NCI-H1436 (cell line): ENCODE data around the gene BORCS5.
A peak's percentile ranks its signal among the peaks of the same experiment; 100 is the strongest.

Source experiments
- DNase-seq: peaks from one replicate; lab custom pipeline; 2025; lab: John Stamatoyannopoulos, UW

Gene BORCS5

GRCh38 chr12:12353807-12354206, 3.1 kb upstream of the BORCS5 start:
- DNase-seq: no peak

- no peak for DNase-seq
These were observed 397 bp upstream of the BORCS5 start for GRCh38 chr12:12356467-12356895.

GRCh38 chr12:12357719-12358461, 1.0 kb downstream of the BORCS5 start:
- no peak for DNase-seq

DNA sequence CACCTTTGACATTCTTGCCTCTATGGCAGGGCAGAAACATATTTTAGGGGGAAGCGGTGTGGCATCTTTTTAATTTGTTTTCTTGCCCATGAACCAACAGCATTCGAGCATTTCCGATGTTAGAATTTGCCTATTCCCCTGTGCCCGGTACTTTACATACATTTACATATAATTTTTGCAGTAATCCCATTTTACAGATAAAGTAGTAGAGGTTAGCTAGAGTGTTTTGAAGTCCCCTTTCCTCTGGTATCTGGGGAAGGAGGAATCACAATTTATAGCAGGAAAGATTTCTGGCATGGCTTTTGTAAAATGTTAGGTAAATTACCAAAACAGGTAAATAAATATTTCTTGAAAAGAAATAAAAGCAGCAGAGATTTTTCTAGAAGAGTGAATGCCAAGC, 1.6 kb downstream of the BORCS5 start:
- no peak for DNase-seq

GRCh38 chr12:12364787-12365445, 8.0 kb downstream of the BORCS5 start:
- no peak for DNase-seq

GRCh38 chr12:12365446-12365802, 8.5 kb downstream of the BORCS5 start:
- DNase-seq: no peak

DNA sequence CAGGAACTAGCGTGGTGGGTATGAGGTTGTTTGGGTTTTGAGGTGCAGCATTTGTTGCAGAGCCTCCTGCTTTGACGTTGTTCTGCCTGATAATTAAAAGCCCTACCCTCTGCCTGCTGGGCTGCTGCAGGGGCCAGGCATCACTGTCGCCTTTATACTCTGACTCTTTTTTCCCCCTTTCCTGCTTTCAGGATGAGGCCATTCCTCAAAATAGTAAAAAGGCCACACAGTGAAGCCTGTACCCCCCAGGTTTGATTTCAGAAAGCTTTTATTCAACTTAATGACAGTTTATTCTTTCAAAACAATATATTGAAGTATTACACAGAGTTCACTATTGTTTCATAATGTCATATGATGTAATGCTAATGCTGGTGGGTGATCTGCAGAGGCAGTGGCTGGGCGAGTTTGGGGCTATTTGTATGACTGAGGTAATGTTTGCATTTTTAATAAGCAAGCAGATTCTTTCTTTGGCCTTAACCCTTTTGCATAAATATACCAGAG, 9.1 kb downstream of the BORCS5 start:
- no peak for DNase-seq

DNA sequence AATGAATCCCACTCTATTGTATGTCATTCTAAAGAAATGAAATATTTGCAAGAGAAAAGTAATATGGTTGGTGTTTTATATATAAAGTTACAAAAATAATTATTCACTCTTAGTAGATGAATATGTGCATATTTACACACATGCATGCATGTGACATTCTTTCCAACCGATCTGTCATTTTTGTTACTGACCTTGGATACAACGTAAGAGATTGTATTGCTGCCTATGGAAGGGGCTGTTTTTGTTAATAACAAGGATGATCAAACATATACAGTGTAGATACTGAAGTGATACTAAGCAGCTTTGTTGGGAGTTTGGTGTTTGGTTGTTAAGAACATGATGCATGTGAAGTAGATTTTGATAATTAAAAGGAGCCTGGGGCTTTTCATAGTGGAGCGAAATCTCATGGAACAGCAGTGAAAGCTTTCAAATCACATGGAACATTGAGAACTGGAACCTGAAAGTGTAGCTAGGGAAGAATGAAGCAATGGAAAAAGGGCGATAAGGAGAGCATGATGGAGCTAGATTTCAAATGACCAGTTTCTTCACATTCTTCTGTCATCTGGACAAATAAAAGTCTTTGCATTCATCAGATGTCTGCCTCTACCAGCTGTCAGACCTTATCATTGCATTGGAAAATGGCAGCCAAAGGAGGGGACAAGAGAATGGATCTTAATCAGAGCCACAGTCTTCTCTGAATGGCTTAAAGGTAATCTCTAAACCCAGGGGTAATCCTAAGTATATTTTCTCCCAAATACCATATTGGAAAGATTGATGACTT, 10.0 kb downstream of the BORCS5 start:
- DNase-seq: no peak

DNA sequence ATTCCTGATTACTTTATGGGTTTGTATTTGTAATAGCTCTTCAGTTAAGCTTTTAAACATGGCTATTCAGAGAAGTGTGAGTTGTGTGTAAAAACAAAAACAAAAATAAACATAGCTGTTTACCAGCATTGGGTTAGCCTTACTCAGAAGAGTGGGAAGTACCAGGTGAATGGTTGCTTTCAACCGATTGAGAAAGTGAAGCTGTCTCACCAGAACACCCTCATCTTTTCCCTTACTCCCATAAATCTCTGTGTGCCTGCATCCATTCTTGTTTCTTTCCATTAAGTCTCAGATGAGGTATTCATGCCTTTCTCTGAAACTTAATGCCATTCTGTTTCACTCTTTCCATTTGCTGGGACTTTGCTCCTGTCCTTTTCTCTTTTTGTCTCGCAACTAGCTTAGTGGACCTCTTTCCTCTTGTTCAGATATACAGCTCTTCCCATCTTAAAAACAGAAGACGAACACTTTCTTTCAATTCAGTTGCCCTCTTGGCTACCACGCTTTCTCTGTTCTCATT, 10.7 kb downstream of the BORCS5 start:
- DNase-seq: no peak

DNA sequence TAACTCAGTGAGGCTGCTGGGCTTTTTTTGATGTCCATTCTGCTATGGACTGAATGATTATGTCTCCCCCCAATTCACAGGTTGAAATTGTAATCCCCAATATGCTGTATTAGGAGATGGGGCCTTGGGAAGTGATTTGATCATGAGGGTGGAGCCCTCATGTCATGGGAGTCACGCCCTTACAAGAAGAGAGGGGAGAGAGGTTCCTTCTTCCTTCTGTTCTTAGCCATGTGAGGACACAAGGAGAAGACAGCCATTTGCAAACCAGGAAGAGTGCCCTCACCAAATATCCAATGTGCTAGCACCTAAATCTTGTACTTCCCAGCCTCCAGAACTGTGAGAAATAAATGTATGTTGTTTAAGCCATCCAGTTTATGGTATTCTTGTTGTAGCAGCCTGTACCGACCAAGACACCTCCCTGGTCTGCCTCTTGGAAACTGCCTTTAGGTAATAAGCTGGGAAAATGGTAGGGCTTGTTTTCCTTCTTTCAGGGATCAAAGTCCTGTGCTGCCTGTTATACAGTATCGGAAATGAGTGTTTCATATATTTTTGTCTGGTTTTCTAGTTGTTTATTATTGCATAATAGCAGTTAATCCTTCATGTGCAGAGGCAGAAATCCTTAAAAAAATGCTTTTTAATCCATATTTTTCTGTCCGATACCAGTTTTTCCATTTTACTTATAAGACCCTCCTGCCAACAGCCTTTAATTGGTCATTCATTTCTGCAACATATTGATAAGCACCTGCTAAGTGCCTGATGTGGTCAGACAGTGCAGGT, 16.3 kb downstream of the BORCS5 start:
- no peak for DNase-seq

- DNase-seq: peak; percentile 85
These were observed 20.0 kb downstream of the BORCS5 start for GRCh38 chr12:12376646-12377448.

- DNase-seq: no peak
These were observed 21.7 kb downstream of the BORCS5 start for GRCh38 chr12:12378616-12379015.

DNA sequence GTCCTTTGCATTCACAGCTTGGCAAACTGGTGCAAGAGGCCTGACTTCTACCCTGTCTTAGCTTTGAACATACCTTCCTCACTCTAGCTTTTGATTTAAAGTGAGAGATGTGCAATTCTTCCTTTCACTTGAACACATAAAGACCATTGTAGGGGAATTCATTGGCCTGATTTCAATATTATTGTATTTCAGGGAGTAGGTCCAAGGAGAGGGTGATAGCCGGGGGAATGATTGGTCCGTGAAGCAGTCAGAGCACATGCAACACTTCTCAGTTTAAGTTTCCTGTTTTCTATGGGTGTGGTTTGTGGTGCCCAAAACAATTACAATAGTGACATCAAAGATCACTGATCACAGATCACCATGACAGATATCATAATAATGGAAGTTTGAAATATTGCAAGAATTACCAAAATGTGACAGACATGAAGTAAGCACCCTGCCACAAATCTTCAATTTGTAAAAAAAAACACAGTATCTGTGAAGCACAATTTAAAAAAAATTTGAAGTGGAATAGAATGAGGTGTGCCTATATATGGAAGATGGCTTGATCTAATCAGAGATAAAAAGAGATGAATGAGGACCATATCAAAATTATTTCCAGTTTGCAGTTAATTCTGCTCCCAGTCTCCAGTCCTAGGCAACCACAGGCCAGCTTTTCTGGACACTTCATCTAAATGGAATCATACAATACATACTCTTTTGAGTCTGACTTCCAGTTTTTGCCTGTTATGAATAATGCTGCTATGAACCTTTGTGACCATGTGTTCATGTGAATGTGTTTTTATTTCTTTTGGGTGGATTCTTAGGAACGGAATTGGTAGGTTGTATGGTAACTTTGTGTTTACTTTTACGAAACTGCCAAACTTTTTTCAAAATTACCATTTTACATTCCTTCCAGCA, 23.2 kb downstream of the BORCS5 start:
- no peak for DNase-seq

- DNase-seq: no peak
These were observed 24.2 kb downstream of the BORCS5 start for GRCh38 chr12:12380949-12381593.

DNA sequence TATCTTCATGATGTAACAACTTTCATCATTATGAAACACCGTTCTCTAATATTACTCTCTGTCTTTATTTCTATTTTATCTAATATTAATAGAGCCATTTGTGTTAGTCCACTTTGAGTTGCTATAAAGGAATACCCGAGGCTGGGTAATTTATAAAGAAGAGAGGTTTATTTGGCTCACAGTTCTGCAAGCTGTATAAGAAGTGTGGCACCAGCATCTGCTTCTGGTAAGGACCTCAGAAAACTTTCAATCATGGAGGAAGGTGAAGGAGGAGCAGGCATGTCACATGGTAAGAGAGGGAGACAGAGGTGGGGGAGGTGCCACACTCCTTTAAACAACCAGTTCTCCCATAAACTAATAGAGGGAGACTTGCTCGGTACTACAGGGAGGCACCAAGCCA, 25.1 kb downstream of the BORCS5 start:
- DNase-seq: no peak

DNA sequence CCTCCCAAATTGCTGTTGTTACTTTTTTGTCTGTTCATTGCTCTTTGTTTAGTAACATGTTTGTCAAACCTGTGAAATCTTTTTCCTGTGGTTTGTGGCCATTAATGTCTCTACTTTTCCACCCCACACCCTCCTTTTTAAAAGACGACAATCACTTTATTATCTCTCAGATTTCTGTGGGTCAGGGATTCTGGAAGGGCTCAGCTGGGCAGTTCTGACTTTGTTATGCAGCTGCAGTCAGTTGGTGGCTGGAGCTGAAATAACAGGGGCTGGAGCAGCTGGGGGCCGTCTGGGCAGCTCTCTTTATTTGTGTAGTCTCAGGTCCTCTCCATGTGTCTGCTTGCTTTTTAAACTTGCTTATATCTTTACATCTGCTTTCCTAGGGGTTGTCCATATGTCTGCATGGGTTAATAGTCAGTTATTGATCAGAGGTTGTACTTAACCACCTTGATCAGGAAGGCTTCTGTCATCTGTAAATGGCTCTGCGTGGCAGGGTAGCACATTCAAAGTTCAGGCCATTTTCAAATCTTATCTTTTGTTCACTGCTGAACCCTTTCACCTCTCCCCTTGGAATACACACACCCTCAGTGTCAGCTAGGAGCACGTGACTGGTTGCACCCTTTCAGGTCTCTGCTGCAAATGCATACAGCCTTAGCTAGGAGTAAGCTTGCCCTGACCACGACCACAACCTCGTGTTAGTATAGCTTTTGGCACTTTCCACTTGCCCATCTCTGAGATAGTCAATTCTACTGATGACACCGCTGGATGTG, 27.9 kb downstream of the BORCS5 start:
- DNase-seq: no peak

DNA sequence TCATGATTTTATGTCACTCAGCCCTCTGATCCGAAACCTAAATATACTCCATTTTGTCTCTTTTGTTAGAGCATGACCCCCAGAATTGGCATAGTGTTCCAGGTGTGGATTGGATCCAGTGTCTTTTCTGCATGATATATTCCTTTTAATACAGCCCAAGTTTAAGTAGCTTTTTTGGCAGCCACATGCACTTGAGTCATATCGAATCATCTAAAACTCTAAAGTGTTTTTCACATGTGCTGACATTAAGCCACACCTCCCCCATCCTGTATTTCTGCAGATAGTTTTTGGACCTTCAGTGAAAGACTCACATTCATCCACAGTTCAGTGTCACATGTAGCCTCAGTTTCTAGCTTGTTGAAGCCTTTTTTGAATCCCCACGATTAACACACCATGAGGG, 30.6 kb downstream of the BORCS5 start:
- no peak for DNase-seq

DNA sequence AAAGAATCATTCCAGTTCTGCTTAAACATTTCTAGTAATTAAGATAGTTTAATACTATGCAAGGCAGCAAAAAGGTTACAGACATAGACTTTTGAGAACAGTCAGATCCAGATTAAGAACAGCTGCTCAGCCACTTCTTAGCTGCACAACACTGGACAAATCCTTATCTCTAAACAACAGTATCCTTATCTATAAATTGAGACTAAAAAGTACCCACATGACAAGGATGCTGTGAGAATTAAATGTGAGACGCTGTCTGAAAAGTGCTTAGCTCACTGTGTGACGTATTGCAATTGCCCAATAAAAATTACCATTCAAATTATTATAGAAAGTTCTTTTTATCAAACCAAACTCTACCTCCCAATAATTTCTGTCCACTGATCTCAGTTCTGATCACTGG, 35.5 kb downstream of the BORCS5 start:
- no peak for DNase-seq

DNA sequence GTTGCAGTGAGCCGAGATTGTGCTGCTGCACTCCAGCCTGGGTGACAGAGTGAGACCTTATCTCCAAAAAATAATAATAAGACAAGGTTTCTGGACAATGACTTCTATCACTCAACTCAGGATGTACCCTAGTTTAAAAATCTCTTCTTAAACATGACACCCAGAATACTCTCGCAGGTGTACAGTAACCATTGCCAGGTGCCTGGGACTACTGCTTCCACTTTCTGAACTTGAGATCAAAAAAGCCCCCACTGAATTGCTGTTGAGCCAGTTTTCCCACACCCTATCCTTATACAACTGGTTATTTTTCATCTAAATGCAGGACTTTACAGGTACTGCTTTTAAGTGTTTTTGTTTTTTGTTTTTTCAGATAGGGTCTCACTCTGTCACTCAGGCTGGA, 36.3 kb downstream of the BORCS5 start:
- DNase-seq: no peak
